Astrocyte (in vitro differentiated cells and primary cell): ENCODE measurements around the gene RAB27B. TPM values are rescaled to one million over a fixed set of nuclear protein-coding genes. Genes with fewer than 3 reads are reported as not detected.

Experiments used
- DNase-seq: peaks from one replicate; pipeline ENCODE4 v3.0.0-alpha.2; 2010; ENCODE audit warnings: low read depth
- FAIRE-seq: peaks from 2 replicates; lab custom pipeline; 2011; peaks lifted over from hg19 to GRCh38; lab: Jason Lieb, UNC
- H2AFZ ChIP-seq: 2 replicates; pipeline ENCODE4 v1.6.0; 2012; ENCODE audit warnings: low read depth, low read length, inconsistent platforms
- H3K27ac ChIP-seq: 2 replicates; pipeline ENCODE4 v1.5.1; 2011; ENCODE audit warnings: low read depth, low read length, inconsistent platforms
- H3K27me3 ChIP-seq: 2 replicates; pipeline ENCODE4 v1.6.0; 2011; ENCODE audit warnings: low read length, inconsistent platforms; ENCODE audit not compliant: insufficient read depth
- H3K36me3 ChIP-seq: 2 replicates; pipeline ENCODE4 v1.5.1; 2011; ENCODE audit warnings: low read length, inconsistent platforms; ENCODE audit not compliant: insufficient read depth
- H3K4me1 ChIP-seq: 2 replicates; pipeline ENCODE4 v1.5.1; 2011; ENCODE audit warnings: low read length, inconsistent platforms; ENCODE audit not compliant: insufficient read depth
- H3K4me2 ChIP-seq: 2 replicates; pipeline ENCODE4 v1.6.0; 2012; ENCODE audit warnings: low read length, inconsistent platforms
- H3K4me3 ChIP-seq: 2 replicates; pipeline ENCODE4 v1.5.1; 2011; ENCODE audit warnings: low read depth, mild to moderate bottlenecking, low read length, inconsistent platforms; ENCODE audit not compliant: insufficient read depth
- H3K79me2 ChIP-seq: 2 replicates; pipeline ENCODE4 v1.6.0; 2012; ENCODE audit warnings: mild to moderate bottlenecking, low read length, inconsistent platforms; ENCODE audit not compliant: insufficient read depth
- H3K9ac ChIP-seq: 2 replicates; pipeline ENCODE4 v1.6.0; 2012; ENCODE audit warnings: mild to moderate bottlenecking, low read length, inconsistent platforms
- H3K9me3 ChIP-seq: 2 replicates; pipeline ENCODE4 v1.5.1; 2012; ENCODE audit warnings: low read depth, mild to moderate bottlenecking, low read length, inconsistent platforms; ENCODE audit not compliant: insufficient read depth
- H4K20me1 ChIP-seq: 2 replicates; pipeline ENCODE4 v1.6.0; 2012; ENCODE audit warnings: low read length, inconsistent platforms; ENCODE audit not compliant: insufficient read depth
- H3K27ac Mint-ChIP-seq: one replicate; pipeline ENCODE4 v1.8.0; 2021; ENCODE audit warnings: mild to moderate bottlenecking, mixed read lengths; ENCODE audit not compliant: unreplicated experiment
- H3K27me3 Mint-ChIP-seq: one replicate; pipeline ENCODE4 v1.8.0; 2021; ENCODE audit warnings: low read depth, mixed read lengths; ENCODE audit not compliant: unreplicated experiment
- H3K36me3 Mint-ChIP-seq: one replicate; pipeline ENCODE4 v1.8.0; 2021; ENCODE audit warnings: low read depth, mixed read lengths; ENCODE audit not compliant: unreplicated experiment
- H3K4me1 Mint-ChIP-seq: one replicate; pipeline ENCODE4 v1.8.0; 2021; ENCODE audit warnings: low read depth, mixed read lengths; ENCODE audit not compliant: unreplicated experiment
- H3K4me3 Mint-ChIP-seq: one replicate; pipeline ENCODE4 v1.8.0; 2021; ENCODE audit warnings: mild to moderate bottlenecking, moderate library complexity, mixed read lengths; ENCODE audit not compliant: unreplicated experiment
- H3K9me3 Mint-ChIP-seq: one replicate; pipeline ENCODE4 v1.8.0; 2021; ENCODE audit warnings: mild to moderate bottlenecking, mixed read lengths; ENCODE audit not compliant: unreplicated experiment
- CTCF ChIP-seq: IDR thresholded peaks from 2 replicates; pipeline ENCODE4 v1.5.1; 2011; ENCODE audit warnings: low read depth, mild to moderate bottlenecking, inconsistent platforms, low read length, moderate library complexity; ENCODE audit not compliant: insufficient read depth
- EZH2 ChIP-seq: IDR thresholded peaks from 2 replicates; pipeline ENCODE4 v1.6.1; 2012; ENCODE audit warnings: mild to moderate bottlenecking, low read length, inconsistent platforms; ENCODE audit not compliant: insufficient read depth
- total RNA-seq: library from RNA; stranded (reverse); gene quantifications from 2 replicates; pipeline ENCODE4 v1.2.1, GENCODE V29; 2021

RAB27B gene
- total RNA-seq, 1 donor from 2014 or later: 0.91 TPM

GRCh38 chr18:54872681-54873080 is 44.4 kb downstream of the RAB27B start:
- Mint-ChIP-seq H3K4me3 (no peak overlapping the region), H3K4me1 (no peaks in the 10 kb centered on the region), H3K36me3 (no peaks in the 10 kb centered on the region), H3K27ac (no peak overlapping the region), H3K9me3 (peaks cover 6% of the 10 kb centered on the region), H3K27me3 (no peaks in the 10 kb centered on the region)
- H4K20me1 ChIP-seq: no peaks in the 10 kb centered on the region
- H3K36me3 ChIP-seq: no peaks in the 10 kb centered on the region
- H3K9ac ChIP-seq: no peak overlapping the region
- H3K4me2 ChIP-seq: no peak overlapping the region
- no peaks in the 10 kb centered on the region for H3K4me1 ChIP-seq
- no peaks in the 10 kb centered on the region for H3K79me2 ChIP-seq
- H2AFZ ChIP-seq: no peak overlapping the region
- no peaks in the 10 kb centered on the region for H3K27me3 ChIP-seq
- no peaks in the 10 kb centered on the region for H3K9me3 ChIP-seq
- TF ChIP-seq EZH2 (no peak), CTCF (no peak)
- FAIRE-seq (no peak), DNase-seq (no peak)
- H3K27ac ChIP-seq: no peak overlapping the region
- H3K4me3 ChIP-seq: no peak overlapping the region

- FAIRE-seq: no peak
- H3K9me3 Mint-ChIP-seq: peaks cover 4% of the 10 kb centered on the region
- no peak overlapping the region for H3K27ac ChIP-seq
Measured at GRCh38 chr18:54873884-54874255, 45.6 kb downstream of the RAB27B start.

More at GRCh38 chr18:54873884-54874255, 45.6 kb downstream of the RAB27B start:
- H3K27ac Mint-ChIP-seq: no peak overlapping the region
- H3K27me3 Mint-ChIP-seq: no peaks in the 10 kb centered on the region
- no peak overlapping the region for H3K4me3 Mint-ChIP-seq
- no peak overlapping the region for H3K4me3 ChIP-seq
- TF ChIP-seq EZH2: no peak
- TF ChIP-seq CTCF: no peak
- H3K4me1 Mint-ChIP-seq: no peaks in the 10 kb centered on the region
- H2AFZ ChIP-seq: no peak overlapping the region
- no peak overlapping the region for H3K9ac ChIP-seq
- no peaks in the 10 kb centered on the region for H3K9me3 ChIP-seq
- H3K79me2 ChIP-seq: no peaks in the 10 kb centered on the region
- H3K4me2 ChIP-seq: no peak overlapping the region
- H4K20me1 ChIP-seq: no peaks in the 10 kb centered on the region
- no peaks in the 10 kb centered on the region for H3K36me3 Mint-ChIP-seq
- no peaks in the 10 kb centered on the region for H3K27me3 ChIP-seq
- peaks cover 3% of the 10 kb centered on the region for H3K4me1 ChIP-seq
- no peak for DNase-seq
- H3K36me3 ChIP-seq: no peaks in the 10 kb centered on the region
